Endothelial cell of umbilical vein (primary cell): ENCODE measurements around the gene CHRM2.

ENCODE experiments used
- EZH2 ChIP-seq: IDR thresholded peaks from 2 replicates; pipeline ENCODE4 v1.6.1; 2012; ENCODE audit warnings: borderline replicate concordance, low read depth, mild to moderate bottlenecking, moderate library complexity, low read length, inconsistent platforms; ENCODE audit not compliant: severe bottlenecking
- FOS ChIP-seq: IDR thresholded peaks from 2 replicates; pipeline ENCODE4 v1.6.1; 2011; ENCODE audit warnings: mild to moderate bottlenecking, low read length, moderate library complexity, borderline replicate concordance; ENCODE audit not compliant: insufficient read depth
- GATA2 ChIP-seq: IDR thresholded peaks from 2 replicates; pipeline ENCODE4 v1.7.0; 2011; ENCODE audit warnings: low read depth, mild to moderate bottlenecking, moderate library complexity, mixed read lengths, low read length; ENCODE audit not compliant: insufficient read length, insufficient read depth
- JUN ChIP-seq: IDR thresholded peaks from 2 replicates; pipeline ENCODE4 v1.6.1; 2011; ENCODE audit warnings: borderline replicate concordance, low read depth; ENCODE audit not compliant: insufficient read length, insufficient read depth
- MYC ChIP-seq: IDR thresholded peaks from one replicate; pipeline ENCODE4 v1.6.1; 2011; ENCODE audit warnings: mild to moderate bottlenecking, low read depth, low read length
- POLR2A ChIP-seq: IDR thresholded peaks from 2 replicates; pipeline ENCODE4 v1.6.1; 2012; ENCODE audit warnings: low read depth, mild to moderate bottlenecking, control low read depth, low read length
- POLR2AphosphoS5 ChIP-seq: IDR thresholded peaks from 2 replicates; pipeline ENCODE4 v1.6.1; 2012; ENCODE audit warnings: low read depth, mild to moderate bottlenecking, control low read depth, low read length, moderate library complexity; ENCODE audit not compliant: insufficient read depth
- TF ChIP-seq, protein P1 (sequence below), 2 donors: IDR thresholded peaks; 1 replicate in 1 of 2; 2 replicates in 1 of 2; pipeline ENCODE4 v1.5.1; 2011; ENCODE audit warnings: low read length in 2 of 2, mild to moderate bottlenecking in 2 of 2, moderate library complexity in 2 of 2, control low read depth in 1 of 2, inconsistent platforms in 1 of 2, low read depth in 1 of 2; ENCODE audit not compliant: insufficient read depth in 1 of 2; ENCODE audit errors: extremely low read depth in 1 of 2
- TF ChIP-seq, protein P2 (sequence below): IDR thresholded peaks from 2 replicates; pipeline ENCODE4 v1.6.1; 2011; ENCODE audit not compliant: insufficient read depth, insufficient read length

DNA sequence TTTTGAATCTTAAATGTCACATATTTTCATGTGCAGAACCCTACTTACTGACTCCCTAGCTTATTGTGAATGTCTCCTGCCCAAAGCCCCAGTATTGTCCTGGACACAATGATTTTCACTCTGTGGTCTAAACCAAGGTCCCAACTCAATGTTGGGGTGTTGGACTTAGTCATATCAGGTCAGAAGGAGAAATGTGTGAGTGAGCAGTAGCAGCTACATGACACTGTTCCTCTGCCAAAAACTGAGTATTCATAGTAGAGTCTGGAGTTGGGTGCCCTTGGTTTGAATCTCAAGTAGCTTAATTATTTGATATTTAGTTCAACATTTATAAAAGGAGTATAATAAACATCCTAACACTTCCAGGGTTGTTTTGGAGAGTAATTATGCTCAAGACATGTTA is 141.0 kb downstream of the CHRM2 start:
- no peak for TF ChIP-seq POLR2A
- no peak for TF ChIP-seq POLR2AphosphoS5
- TF ChIP-seq EZH2: no peak
- TF ChIP-seq, protein P1, sequence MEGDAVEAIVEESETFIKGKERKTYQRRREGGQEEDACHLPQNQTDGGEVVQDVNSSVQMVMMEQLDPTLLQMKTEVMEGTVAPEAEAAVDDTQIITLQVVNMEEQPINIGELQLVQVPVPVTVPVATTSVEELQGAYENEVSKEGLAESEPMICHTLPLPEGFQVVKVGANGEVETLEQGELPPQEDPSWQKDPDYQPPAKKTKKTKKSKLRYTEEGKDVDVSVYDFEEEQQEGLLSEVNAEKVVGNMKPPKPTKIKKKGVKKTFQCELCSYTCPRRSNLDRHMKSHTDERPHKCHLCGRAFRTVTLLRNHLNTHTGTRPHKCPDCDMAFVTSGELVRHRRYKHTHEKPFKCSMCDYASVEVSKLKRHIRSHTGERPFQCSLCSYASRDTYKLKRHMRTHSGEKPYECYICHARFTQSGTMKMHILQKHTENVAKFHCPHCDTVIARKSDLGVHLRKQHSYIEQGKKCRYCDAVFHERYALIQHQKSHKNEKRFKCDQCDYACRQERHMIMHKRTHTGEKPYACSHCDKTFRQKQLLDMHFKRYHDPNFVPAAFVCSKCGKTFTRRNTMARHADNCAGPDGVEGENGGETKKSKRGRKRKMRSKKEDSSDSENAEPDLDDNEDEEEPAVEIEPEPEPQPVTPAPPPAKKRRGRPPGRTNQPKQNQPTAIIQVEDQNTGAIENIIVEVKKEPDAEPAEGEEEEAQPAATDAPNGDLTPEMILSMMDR (IDR thresholded peaks at IDR 0.05; ENCODE audit: extremely low read depth in 1 of 2, insufficient read depth in 1 of 2, low read depth in 1 of 2, low read length in 2 of 2): no peak
- TF ChIP-seq JUN: no peak
- TF ChIP-seq GATA2: no peak
- TF ChIP-seq, protein P2, sequence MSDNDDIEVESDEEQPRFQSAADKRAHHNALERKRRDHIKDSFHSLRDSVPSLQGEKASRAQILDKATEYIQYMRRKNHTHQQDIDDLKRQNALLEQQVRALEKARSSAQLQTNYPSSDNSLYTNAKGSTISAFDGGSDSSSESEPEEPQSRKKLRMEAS: no peak
- no peak for TF ChIP-seq FOS
- TF ChIP-seq MYC: no peak
